ENCODE results near the gene PIK3R5.

The PIK3R5 gene

GRCh38 chr17:8951206-8951605 lies 14.3 kb downstream of the PIK3R5 start:
- DNase-seq = no peak

DNA sequence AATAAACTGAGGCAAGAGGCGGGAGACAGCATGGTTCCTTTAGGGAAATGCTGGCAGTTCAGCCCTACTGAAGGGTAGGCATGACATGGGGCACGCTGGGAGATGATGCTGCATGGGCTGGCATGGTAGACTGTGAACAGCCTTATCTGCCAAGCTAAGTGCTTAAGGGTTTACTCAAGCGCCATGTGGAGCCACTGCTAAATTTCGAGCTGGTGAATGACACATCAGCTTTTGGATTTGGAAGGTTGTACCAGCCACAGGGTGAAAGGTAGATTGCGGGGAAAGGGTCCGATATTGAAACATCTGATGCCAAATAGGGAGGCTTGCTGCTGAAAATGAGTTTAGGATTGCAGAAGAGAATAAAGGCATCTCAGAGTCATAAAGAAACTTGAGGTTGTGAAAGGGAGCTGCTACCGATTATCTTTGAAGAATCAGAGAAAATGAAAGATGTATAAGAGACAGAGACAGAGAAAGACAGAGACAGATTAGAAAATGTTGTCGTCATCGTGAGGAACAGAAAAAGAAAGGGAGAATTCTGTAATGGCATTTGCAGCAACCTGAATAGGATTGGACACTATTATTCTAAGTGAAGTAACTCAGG lies 16.3 kb downstream of the PIK3R5 start:
- no peak for DNase-seq

- DNase-seq = no peak
Measured at GRCh38 chr17:8948462-8948861, 17.0 kb downstream of the PIK3R5 start.

GRCh38 chr17:8947201-8947600 lies 18.3 kb downstream of the PIK3R5 start:
- no peak for DNase-seq

- DNase-seq = no peak
Measured at GRCh38 chr17:8946476-8946875, 19.0 kb downstream of the PIK3R5 start.

- DNase-seq = no peak
Measured at GRCh38 chr17:8946071-8946470, 19.4 kb downstream of the PIK3R5 start.

DNA sequence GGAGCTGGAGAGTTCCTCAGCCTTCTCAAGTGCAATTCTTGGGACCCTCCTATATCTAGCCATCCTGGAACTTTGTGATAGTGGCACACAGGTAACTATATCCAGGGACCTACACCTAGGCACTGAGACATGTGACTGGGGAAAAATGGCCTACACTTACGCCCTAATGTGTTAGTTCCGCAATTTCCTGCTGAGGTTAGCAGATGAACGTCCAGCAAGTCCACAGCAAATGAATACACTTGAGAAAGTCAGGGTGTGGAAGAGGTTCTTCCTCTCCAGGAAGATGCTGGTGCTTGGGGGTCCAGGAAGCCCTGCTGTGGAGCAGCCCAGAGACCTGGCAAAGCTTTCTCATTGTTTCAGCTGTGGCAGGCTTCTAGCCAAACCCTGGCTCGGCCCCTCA lies 20.8 kb downstream of the PIK3R5 start:
- no peak for DNase-seq

DNA sequence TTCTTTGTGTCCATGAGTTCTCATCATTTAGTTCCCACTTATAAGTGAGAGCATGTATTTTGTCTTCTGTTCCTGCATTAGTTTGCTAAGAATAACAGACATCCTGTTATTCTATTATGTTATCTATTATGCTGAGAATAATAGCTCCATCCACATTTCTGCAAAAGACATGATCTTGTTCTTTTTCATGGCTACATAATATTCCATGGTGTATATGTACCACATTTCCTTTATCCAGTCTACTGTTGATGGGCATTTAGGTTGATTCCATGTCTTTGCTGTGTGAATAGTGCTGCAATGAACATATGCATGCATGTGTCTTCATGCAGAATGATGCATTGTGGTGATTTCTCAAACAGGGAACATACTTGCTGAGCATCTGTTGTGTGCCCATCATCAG lies 21.4 kb downstream of the PIK3R5 start:
- DNase-seq = no peak

- DNase-seq = no peak
Measured at GRCh38 chr17:8941980-8942622, 23.4 kb downstream of the PIK3R5 start.

DNA sequence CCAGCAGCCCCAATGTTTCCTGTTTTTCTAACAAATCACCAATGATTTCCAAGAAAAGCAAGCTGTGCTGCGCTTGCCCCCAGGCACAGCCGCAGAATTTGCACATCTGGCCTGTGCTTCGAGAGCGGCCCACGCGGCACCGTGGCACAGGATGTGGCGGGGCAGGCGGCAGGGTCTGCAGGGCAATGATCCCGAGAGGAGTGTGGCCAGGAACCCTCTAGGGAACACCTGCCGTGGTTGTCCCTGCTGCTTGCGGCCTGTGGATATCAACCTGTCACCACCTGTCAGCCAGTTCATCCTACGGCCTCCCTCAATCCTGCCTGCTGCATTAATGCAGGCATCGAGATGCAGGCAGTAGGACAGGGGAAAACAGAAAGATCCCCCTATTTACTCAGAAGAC lies 24.0 kb downstream of the PIK3R5 start:
- no peak for DNase-seq

- no peak for DNase-seq
Measured at GRCh38 chr17:8940866-8941471, 24.5 kb downstream of the PIK3R5 start.

DNA sequence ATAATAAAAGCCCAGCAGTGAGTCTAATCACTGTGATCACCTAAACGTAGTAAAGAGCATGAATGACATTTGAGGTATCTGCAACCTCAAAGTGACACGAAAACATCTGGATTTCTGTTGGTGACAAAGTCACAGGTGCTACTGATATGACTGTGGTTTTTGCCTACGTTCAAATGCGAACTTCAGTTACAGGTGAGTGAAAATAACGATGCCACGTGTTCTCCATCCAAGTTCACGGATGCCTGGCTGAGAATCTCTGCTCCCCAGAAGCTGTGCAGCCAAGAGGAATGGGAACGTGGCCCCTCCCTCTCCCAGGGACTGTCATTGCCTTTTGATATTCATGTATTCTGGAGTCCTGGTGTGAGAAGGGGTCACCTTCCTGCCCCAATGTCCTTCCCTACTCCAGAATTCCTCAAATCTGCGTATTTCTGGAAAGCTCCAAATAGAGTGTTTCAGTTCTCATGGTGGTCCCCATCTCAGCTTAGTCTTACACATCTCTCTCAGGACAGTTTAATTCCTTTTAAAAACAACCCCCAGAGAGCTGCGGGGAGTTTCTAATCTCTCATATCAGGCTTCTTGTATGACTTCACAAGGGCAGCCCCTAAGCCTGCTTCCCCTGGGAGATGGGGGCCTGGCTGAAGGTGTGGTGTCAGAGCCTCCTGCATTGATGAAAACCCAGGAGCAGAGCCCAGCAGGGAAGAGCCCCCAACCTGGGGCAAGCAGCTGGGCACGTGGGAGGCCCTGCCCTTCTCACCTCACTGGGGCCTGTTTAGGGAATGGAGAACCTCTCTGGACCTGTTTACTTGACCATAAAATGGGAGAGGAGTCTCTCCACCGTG lies 25.8 kb downstream of the PIK3R5 start:
- DNase-seq = no peak

DNA sequence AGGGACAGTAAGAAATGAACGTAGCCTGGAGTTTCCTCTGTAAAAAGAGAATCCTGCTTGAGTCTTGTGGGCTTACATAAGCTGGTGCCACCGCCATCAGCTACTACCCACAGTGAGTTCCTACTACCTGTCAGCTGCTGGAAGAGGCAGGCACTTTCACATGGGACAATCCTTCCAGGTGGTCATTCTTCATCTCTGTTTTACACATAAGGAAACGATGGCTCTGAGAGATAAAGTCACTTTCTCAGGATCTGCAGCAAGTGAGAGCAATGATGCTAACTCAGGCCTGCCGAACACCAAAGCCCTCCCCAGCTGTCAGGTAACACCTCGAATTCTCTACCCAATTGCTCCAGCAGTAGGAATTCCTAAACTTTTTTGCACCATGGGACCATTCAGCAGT lies 26.6 kb downstream of the PIK3R5 start:
- no peak for DNase-seq

- no peak for DNase-seq
Measured at GRCh38 chr17:8935191-8935590, 30.3 kb downstream of the PIK3R5 start.

DNA sequence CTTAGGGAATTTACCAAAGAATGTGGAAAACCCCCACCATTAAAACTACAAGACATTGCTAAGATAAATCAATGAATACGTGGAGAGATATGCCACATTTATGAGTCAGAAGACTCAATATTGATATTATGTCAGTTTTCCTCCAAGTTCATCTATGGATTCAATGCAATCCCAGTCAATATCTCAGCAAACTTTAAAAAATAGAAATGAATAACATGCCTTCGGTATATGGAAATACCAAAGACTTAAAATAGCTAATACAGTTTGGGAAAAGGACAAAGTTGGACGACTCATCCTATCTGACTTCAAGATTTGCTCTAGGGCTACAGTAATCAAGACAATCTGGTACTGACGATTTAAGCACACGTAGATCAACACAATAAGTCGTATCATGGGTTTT lies 31.2 kb downstream of the PIK3R5 start:
- DNase-seq = no peak

GRCh38 chr17:8930649-8931048 lies 34.9 kb downstream of the PIK3R5 start:
- DNase-seq = no peak

DNA sequence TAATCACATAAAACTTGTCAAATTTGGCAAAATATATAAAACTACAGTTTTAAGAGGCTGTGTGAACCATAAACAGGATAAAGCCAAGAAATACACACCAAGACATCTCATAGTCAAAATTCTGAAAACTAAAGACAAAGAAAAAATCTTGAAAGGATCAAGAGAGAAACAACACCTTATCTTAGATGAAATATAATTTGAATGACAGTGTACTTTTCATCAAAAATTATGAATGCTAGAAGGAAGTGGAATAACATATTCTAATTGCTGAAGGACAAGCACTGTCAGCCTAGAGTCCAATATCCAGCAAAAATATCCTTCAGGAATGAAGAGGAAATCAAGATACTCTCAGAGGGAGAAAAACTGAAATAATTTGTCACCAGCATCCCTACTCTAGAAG lies 37.2 kb downstream of the PIK3R5 start:
- DNase-seq = no peak

GRCh38 chr17:8927395-8927794 lies 38.1 kb downstream of the PIK3R5 start:
- DNase-seq = no peak

DNA sequence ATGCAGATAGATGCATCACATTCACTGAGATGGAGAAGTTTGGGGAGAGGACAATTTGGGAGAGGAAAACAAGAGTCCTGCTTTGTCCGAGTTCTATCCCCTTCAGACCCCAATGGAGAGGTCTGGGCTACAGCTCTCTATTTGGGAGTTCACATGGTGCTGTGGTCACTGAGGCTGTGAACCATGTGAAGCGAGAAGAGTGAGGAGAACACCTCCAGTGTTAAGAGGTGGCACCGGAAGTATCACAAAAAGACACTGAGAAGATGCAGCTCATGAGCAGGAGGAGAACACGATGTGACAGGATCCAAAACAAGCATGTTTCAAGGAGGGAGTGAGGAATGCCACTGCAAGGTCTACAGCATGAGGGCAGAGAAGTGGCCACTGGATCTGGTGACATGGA lies 39.7 kb downstream of the PIK3R5 start:
- no peak for DNase-seq

- DNase-seq = no peak
Measured at GRCh38 chr17:8925141-8925540, 40.4 kb downstream of the PIK3R5 start.

DNA sequence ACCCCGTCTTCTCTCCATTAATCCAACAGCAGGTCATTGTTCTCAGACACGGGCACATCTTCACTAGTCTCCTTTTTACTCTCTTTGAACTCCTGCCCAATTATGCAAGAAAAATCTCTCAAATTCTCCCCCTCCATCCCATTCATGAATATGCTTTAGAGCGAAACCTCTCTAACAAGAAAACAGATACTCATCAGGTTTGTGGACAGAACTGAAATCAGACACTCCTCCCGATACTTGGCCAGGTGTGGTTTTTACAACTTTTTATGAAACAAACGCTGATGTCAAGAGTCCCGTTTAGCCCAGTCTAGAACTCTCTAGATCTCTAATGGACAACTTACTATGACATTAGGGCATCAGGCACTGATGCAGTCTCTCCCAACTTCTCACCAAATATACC lies 40.9 kb downstream of the PIK3R5 start:
- no peak for DNase-seq

DNA sequence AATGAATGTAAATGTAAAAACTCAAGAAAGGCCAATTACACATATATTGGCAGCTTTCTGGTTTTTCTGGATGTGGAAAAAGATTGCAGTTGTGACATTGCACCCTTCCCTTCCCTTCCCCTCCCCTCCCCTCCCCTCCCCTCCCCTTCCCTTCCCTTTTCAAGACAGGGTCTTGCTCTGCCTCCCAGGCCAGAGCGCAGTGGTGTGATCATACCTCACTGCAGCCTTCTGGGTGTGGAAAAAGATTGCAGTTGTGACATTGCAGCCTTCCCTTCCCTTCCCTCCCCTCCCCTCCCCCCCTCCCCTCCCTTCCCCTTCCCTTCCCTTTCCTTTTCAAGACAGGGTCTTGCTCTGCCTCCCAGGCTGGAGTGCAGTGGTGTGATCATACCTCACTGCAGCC lies 41.7 kb downstream of the PIK3R5 start:
- DNase-seq = no peak

GRCh38 chr17:8922928-8923327 lies 42.6 kb downstream of the PIK3R5 start:
- DNase-seq = no peak

DNA sequence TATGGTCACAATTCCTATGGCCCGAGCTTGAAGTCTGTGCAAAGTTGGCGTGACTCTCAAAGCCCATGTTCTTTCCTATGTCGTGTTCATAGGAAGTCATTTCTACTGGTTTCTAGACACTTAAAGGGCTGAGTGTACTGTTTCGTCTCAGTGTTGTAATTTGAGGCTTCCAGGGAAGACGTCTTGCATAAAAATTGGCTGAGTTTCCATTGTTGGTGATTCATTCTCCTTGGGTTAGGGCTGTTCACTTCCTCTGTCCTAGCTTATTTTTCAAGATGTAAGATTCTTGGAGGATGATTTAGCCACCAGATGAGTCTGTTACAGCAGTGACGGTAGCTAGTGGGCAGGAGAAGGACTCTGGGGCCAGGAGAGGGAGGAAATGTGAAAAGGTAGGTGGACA lies 43.1 kb downstream of the PIK3R5 start:
- no peak for DNase-seq
